Colonic mucosa (tissue), 4 donors: Measurements from ENCODE around the gene NRG3. TPM values are rescaled to one million over a fixed set of nuclear protein-coding genes. Genes with fewer than 3 reads are reported as not detected.

Source experiments
- DNase-seq: peaks from one replicate; pipeline ENCODE4 v3.0.0-alpha.2; 2020
- H3K27ac ChIP-seq: fragments of 200-600 bp; one replicate; pipeline ENCODE4 v1.8.0; 2021
- H3K27me3 ChIP-seq: fragments of 200-600 bp; one replicate; pipeline ENCODE4 v1.8.0; 2021
- H3K36me3 ChIP-seq: fragments of 200-600 bp; one replicate; pipeline ENCODE4 v1.8.0; 2021
- H3K4me1 ChIP-seq: fragments of 200-600 bp; one replicate; pipeline ENCODE4 v1.8.0; 2021; ENCODE audit warnings: mild to moderate bottlenecking
- H3K4me3 ChIP-seq: fragments of 200-600 bp; one replicate; pipeline ENCODE4 v1.8.0; 2021
- H3K9ac ChIP-seq, 2 donors: one replicate each; pipeline ENCODE4 v1.7.0; 2013; ENCODE audit warnings: control low read depth in 2 of 2, low read depth in 2 of 2, low read length in 2 of 2
- H3K9me3 ChIP-seq: fragments of 200-600 bp; one replicate; pipeline ENCODE4 v1.8.0; 2021
- intact Hi-C: fragments of 100-400 bp; cut with DNase I; formaldehyde crosslinking; loops from one replicate; pipeline ENCODE4 v1.14.1; 2022
- total RNA-seq, 2 donors: library from RNA; stranded (reverse); fragmentation: NEBNext Ultra II Directional in 1 of 2; extraction: Animal tissue kit (Norgen Biotek cat#: 25700) in 1 of 2; gene quantifications; one replicate each; pipeline ENCODE4 v1.2.1, GENCODE V29; 2021
- TF ChIP-seq, protein P1 (sequence below): fragments of 200-600 bp; IDR thresholded peaks from one replicate; pipeline ENCODE4 v1.8.0; 2022; ENCODE audit warnings: antibody characterized with exemption, mild to moderate bottlenecking
- donor health status: healthy.
- donor health status: DM: no; HTN: no; CAD: no.
- donor health status: DM: no; HTN: no; CAD: no.

The NRG3 gene
- total RNA-seq, 2 donors from 2014 or later = 0.24 TPM; not detected in 1

- TF ChIP-seq, protein P1, sequence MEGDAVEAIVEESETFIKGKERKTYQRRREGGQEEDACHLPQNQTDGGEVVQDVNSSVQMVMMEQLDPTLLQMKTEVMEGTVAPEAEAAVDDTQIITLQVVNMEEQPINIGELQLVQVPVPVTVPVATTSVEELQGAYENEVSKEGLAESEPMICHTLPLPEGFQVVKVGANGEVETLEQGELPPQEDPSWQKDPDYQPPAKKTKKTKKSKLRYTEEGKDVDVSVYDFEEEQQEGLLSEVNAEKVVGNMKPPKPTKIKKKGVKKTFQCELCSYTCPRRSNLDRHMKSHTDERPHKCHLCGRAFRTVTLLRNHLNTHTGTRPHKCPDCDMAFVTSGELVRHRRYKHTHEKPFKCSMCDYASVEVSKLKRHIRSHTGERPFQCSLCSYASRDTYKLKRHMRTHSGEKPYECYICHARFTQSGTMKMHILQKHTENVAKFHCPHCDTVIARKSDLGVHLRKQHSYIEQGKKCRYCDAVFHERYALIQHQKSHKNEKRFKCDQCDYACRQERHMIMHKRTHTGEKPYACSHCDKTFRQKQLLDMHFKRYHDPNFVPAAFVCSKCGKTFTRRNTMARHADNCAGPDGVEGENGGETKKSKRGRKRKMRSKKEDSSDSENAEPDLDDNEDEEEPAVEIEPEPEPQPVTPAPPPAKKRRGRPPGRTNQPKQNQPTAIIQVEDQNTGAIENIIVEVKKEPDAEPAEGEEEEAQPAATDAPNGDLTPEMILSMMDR = no peak
- Histone ChIP-seq H3K27ac (no peak overlapping the region), H3K27me3 (no peaks in the 10 kb centered on the region), H3K4me3 (no peak overlapping the region), H3K9me3 (no peaks in the 10 kb centered on the region), H3K9ac (no peak overlapping the region), H3K36me3 (no peaks in the 10 kb centered on the region), H3K4me1 (no peaks in the 10 kb centered on the region)
- DNase-seq = no peak
- intact Hi-C loops = no loop called here
These were observed 508.4 kb downstream of the NRG3 start for GRCh38 chr10:82383350-82383749.

DNA sequence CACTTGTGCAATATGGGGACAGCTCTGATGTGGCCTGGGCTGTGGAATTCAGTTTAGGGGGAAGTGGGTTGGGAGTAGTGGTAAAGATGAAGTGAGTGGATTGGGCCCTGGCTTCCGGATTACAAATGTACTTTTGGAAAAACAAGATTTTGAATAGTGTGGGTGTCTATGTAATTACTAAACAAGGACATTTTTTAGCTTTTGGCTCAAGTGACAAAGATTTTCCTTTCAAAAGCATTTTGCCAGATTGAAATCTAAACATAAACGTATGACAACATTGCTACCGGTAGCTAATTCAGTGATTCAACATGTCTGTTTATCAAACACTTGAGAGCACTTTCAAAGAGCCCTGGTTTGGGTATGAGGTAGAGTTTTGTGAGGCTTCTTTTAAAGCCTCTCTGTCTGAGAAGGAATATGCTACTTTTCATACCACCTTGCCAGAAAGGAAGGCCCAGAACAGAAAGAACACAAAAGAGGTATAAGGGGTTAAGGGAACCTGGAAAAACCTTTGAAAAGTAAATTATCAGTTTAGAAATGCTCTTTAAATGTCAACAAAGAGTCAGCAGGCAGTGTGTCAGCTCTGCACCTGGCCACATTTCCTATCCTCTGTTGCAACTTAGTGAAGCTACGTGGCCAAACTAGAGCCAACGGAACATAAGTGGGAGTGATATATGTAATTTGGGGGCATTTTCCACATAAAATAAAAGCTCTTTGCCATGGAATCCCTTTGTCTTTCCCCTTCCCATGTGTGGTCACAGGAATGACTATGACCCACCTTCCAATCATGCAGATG, 516.1 kb downstream of the NRG3 start:
- no peak for DNase-seq
- no peaks in the 10 kb centered on the region for H3K4me1 ChIP-seq
- H3K36me3 ChIP-seq = no peaks in the 10 kb centered on the region
- no peaks in the 10 kb centered on the region for H3K9me3 ChIP-seq
- intact Hi-C loops = no loop called here
- H3K4me3 ChIP-seq = no peak overlapping the region
- no peak overlapping the region for H3K9ac ChIP-seq
- H3K27me3 ChIP-seq = no peaks in the 10 kb centered on the region
- no peak overlapping the region for H3K27ac ChIP-seq
- TF ChIP-seq, protein P1 = no peak

DNA sequence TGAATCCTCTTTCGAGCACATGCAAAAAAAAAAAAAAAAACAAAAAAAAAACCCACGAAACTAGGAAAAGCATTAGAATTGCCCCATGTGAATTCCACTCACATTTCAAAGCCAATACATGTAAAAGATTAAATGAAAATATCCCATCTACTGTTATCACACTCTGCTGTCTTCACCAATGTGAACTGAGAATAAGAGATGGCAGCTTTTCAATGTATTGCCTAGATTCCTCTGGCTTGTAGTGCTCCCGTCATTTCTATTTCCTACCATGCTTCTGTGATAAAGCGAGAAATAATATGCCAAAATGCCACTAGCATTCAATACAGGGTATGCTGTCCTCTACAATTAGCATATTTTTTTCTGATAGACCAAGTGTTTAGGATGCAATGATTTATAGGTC, 517.0 kb downstream of the NRG3 start:
- Histone ChIP-seq H3K36me3 (no peaks in the 10 kb centered on the region), H3K4me3 (no peak overlapping the region), H3K9ac (no peak overlapping the region), H3K27ac (no peak overlapping the region), H3K27me3 (no peaks in the 10 kb centered on the region), H3K9me3 (no peaks in the 10 kb centered on the region), H3K4me1 (no peaks in the 10 kb centered on the region)
- no peak for DNase-seq
- TF ChIP-seq, protein P1 = no peak
- intact Hi-C loops = no loop called here

DNA sequence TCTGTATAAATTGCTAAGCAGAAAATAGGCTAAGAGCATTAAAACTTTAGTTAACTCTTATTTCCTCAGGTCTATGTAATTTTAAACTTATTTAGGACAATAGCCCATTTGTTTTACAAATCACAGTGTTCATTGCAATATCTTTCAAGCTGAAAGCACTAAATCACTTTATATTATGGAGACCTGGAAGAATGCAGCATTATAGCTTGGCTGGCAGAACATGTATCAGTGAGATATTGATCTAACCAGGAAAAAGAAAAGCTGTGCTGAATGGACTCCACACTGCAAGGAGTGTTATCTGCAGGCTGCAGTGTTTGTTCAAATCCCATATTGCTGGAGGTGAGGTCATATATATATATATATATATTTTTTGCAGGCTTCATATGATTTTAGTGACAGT, 517.5 kb downstream of the NRG3 start:
- Histone ChIP-seq H3K36me3 (no peaks in the 10 kb centered on the region), H3K27me3 (no peaks in the 10 kb centered on the region), H3K9ac (no peak overlapping the region), H3K4me1 (no peaks in the 10 kb centered on the region), H3K27ac (no peak overlapping the region), H3K4me3 (no peak overlapping the region), H3K9me3 (no peaks in the 10 kb centered on the region)
- intact Hi-C loops = no loop called here
- DNase-seq = no peak
- TF ChIP-seq, protein P1 = no peak

DNA sequence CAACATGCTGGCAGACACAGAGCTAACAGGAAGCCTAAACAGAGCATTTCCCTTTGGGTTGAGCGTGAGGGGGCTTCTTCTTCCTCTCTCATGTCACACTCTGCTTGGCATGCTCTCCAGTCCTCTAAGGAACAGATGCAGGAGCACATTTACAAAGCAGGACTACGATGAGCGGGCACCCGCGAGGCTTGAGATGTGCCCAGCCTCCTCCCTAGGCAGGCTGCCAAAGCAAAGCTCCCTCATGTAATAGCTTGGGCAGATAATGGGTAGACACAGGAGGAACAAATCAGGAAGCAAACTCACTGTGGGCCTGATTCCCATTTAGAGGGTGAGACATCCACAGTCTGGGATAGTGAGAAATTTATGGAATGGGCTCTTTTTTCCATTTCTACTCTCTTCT, 519.1 kb downstream of the NRG3 start:
- Histone ChIP-seq H3K9ac (no peak overlapping the region), H3K9me3 (no peaks in the 10 kb centered on the region), H3K27me3 (no peaks in the 10 kb centered on the region), H3K36me3 (no peaks in the 10 kb centered on the region), H3K27ac (no peak overlapping the region), H3K4me1 (no peaks in the 10 kb centered on the region), H3K4me3 (no peak overlapping the region)
- TF ChIP-seq, protein P1 = no peak
- intact Hi-C loops = no loop called here
- DNase-seq = no peak
